Cardiac muscle cell (in vitro differentiated cells and primary cell): ENCODE measurements around the gene LDLRAP1. TPM values are rescaled to one million over a fixed set of nuclear protein-coding genes. Genes with fewer than 3 reads are reported as not detected.
"Not testable (repeated sequence)": the region's sequence is repeated elsewhere in the genome, so short reads cannot be mapped to it uniquely, and the experiment has no call there.

Source experiments
- DNase-seq, 2 donors: peaks; one replicate each; pipeline versions ENCODE4 v3.0.0 to v3.0.0-alpha.2; 2010 to 2017; ENCODE audit warnings: low read depth in 1 of 2, low spot score in 1 of 2
- H3K27ac ChIP-seq: fragments of 200-600 bp; sonication (generic); 2 replicates; pipeline ENCODE4 v1.5.1; 2016
- H3K27me3 ChIP-seq: fragments of 200-600 bp; sonication (generic); 2 replicates; pipeline ENCODE4 v1.6.0; 2016; ENCODE audit warnings: control low read depth
- H3K36me3 ChIP-seq: fragments of 200-600 bp; sonication (generic); 2 replicates; pipeline ENCODE4 v1.5.1; 2016; ENCODE audit warnings: control low read depth
- H3K4me1 ChIP-seq: fragments of 200-600 bp; sonication (generic); 2 replicates; pipeline ENCODE4 v1.8.1; 2017; ENCODE audit warnings: low read depth, mild to moderate bottlenecking, mixed run types
- H3K4me3 ChIP-seq: fragments of 200-600 bp; sonication (generic); 2 replicates; pipeline ENCODE4 v1.5.1; 2016; ENCODE audit warnings: mild to moderate bottlenecking
- H3K9me3 ChIP-seq: fragments of 200-600 bp; sonication (generic); 2 replicates; pipeline ENCODE4 v1.5.1; 2017; ENCODE audit warnings: low read depth, mild to moderate bottlenecking, control low read depth
- CTCF ChIP-seq: IDR thresholded peaks from 2 replicates; pipeline ENCODE4 v1.5.1; 2012; ENCODE audit warnings: low read depth, mild to moderate bottlenecking, low read length
- polyA plus RNA-seq: library from polyadenylated mRNA; unstranded; fragments of >200 nt; fragmentation: Nextera tagmentation; extraction: Ambion mirVana; gene quantifications from 2 replicates; pipeline ENCODE4 v1.2.1, GENCODE V29; 2016
- total RNA-seq: library from RNA; depleted of rRNA; stranded (reverse); fragments of >200 nt; gene quantifications from 2 replicates; pipeline ENCODE4 v1.2.3, GENCODE V29; 2016

LDLRAP1 gene
- total and polyA plus RNA-seq, 2 experiments from 2014 or later: 16.4 to 21.8 TPM

GRCh38 chr1:25503551-25504426 is 39.6 kb upstream of the LDLRAP1 start:
- Histone ChIP-seq H3K27me3 (no peaks in the 10 kb centered on the region), H3K9me3 (no peaks in the 10 kb centered on the region), H3K27ac (no peak overlapping the region), H3K4me3 (no peak overlapping the region), H3K4me1 (peaks cover 4% of the 10 kb centered on the region), H3K36me3 (peaks cover 3% of the 10 kb centered on the region)
- peak in 1 of 2 donors; percentile 62 for DNase-seq
- TF ChIP-seq CTCF: peak; percentile 29

GRCh38 chr1:25504706-25505595 is 38.5 kb upstream of the LDLRAP1 start:
- no peak for TF ChIP-seq CTCF
- Histone ChIP-seq H3K4me3 (no peak overlapping the region), H3K4me1 (peaks cover 4% of the 10 kb centered on the region), H3K27ac (peak overlapping the region; percentile 12), H3K9me3 (no peaks in the 10 kb centered on the region), H3K27me3 (no peaks in the 10 kb centered on the region), H3K36me3 (no peaks in the 10 kb centered on the region)
- DNase-seq: peak in 1 of 2 donors; percentile 58

- no peak for DNase-seq
- Histone ChIP-seq H3K27me3 (no peaks in the 10 kb centered on the region), H3K4me3 (no peak overlapping the region), H3K4me1 (peaks cover 4% of the 10 kb centered on the region), H3K9me3 (no peaks in the 10 kb centered on the region), H3K36me3 (no peaks in the 10 kb centered on the region), H3K27ac (no peak overlapping the region)
- no peak for TF ChIP-seq CTCF
Measured at GRCh38 chr1:25505656-25506385, 37.6 kb upstream of the LDLRAP1 start.

GRCh38 chr1:25506566-25507463 is 36.6 kb upstream of the LDLRAP1 start:
- H3K9me3 ChIP-seq, H3K27me3 ChIP-seq, DNase-seq, H3K36me3 ChIP-seq, H3K4me1 ChIP-seq: not testable (repeated sequence)
- H3K4me3 ChIP-seq: peak overlapping the region; percentile 8
- H3K27ac ChIP-seq: peak overlapping the region; percentile 34

- no peak overlapping the region for H3K4me3 ChIP-seq
- no peaks in the 10 kb centered on the region for H3K36me3 ChIP-seq
- H3K9me3 ChIP-seq: no peaks in the 10 kb centered on the region
- H3K4me1 ChIP-seq: no peaks in the 10 kb centered on the region
- no peak overlapping the region for H3K27ac ChIP-seq
- no peak for TF ChIP-seq CTCF
- no peak for DNase-seq
- H3K27me3 ChIP-seq: no peaks in the 10 kb centered on the region
Measured at GRCh38 chr1:25513666-25514065, 29.7 kb upstream of the LDLRAP1 start.
